HG03571 (cell line): ENCODE results near the gene AGPAT2.

Experiments used
- ATAC-seq: cut with Tn5 transposase; IDR thresholded peaks from one replicate; pipeline ENCODE4 v1.9.1; 2021; ENCODE audit not compliant: unreplicated experiment

AGPAT2 gene

DNA sequence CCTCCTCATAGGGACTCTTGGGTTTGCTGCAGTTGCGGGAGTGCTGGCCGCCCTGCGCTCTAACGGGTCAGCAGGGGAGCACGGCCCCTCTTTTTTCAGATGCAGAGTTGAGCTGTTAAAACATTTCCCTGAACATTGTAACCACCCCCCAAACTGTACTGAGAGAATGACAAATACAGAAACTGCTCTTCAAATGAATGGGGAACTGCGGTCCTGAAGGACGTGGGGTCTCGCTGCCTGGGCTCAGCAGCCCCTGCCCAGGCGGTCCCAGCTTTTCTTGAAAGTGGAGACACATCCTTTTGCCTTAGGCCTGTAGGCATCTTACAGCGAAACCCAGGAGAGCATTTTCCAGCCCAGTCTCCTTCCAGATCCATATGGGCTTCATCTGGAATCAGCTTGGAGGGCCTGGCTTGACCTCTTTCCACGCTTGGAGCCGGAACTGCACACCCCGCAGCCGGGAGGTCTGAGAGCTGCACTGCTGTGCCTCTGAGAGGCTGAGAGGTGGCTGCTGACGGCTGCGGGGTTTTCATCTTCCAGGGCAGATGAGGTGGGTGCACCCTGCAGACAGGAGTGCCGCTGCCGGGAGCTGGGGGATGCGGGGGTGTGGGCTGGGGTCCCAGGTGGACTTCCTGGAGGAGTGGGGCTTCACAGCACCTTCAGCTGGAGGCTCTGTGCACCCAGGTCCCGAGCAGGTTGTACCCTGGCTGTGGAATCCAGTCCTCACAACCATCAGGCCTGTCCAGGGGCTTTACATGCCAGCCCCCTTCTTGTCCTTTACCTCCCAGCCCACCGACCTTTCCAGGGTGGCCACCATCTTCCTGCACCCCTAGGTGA lies 1.2 kb upstream of the AGPAT2 start:
- ATAC-seq, result no peak

DNA sequence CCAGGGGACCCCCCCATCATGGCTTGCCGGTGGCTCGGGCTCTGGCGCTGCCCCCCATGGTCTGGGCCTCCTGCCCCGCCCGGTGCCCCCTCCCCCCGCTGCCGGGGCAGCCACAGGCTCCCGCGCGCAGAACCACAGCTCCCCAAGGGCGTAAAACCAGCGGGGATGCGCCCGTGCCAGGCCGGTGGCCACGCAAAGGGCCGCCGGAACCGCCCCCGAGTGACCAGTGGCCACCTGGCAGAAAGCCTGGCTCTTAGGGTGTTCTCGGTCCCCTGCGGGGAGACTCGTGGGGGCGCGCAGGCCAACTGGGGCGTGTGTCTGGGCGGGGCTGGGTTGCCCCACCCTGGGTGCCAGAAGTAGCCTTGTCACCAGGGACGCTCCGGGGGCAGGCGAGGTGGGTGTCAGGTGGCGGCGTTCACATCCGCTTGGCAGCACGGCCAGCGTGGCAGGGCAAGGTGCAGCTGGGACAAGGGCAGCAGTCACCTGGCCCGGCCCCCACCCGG lies 515 bp upstream of the AGPAT2 start:
- ATAC-seq, result no peak

DNA sequence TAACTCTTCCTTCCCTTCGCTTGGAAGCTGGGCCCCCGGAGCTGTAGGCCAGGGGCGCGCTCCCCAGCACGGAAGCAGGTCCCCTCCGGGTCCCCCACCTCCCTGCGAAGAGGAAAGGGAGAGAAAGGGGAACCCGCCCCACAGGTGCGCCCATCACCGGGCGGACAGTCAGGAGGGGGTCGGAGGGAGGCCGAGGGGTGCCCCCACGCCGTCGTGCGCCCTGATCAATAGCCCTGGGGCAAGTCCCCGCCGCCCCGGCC lies 793 bp downstream of the AGPAT2 start:
- ATAC-seq, result no peak

- ATAC-seq, result no peak
Observed at GRCh38 chr9:136685790-136686533, 1.3 kb downstream of the AGPAT2 start.

DNA sequence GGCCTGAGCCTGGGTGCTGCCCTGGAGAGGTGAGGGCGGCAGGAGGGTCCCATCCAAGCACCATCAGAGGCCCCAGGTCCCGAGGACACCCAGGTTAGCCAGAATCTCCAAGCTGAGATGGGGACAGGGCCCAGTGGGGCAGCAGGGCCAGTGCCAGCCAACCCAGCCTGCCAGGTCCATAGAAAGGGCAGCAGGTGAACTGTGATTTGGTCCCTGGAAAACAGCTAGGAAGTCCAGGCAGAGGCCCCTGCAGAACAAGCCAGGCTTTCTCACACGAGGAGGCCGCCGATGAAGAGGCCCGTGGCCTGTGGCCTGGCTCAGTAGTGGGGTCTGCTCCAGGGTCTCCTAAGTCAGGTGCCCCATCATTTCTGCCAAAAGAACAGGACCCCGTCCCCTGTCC lies 2.0 kb downstream of the AGPAT2 start:
- ATAC-seq, result no peak

DNA sequence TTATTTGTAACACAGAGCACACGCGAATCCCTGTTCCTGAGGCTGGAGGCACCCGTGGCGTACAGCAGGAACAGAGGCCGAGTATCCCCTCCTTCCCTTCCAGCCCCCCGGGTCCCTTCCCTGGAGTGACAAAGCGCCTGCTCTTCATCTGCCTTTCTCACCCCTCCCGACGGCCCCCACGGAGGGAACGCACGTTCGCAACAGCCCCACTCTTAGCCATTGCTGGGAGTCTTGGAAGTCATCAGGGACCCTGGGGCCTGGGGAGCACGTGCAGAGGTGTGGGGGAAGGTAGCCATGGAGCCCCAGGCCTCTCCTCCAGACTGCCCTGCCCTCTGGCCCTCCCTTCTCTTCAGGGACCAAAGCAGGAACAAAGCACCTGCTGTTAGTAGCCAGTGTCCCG lies 2.5 kb downstream of the AGPAT2 start:
- ATAC-seq, result no peak

- no peak for ATAC-seq
Observed at GRCh38 chr9:136684339-136684738, 2.9 kb downstream of the AGPAT2 start.

GRCh38 chr9:136683755-136684154 lies 3.5 kb downstream of the AGPAT2 start:
- ATAC-seq, result no peak

- ATAC-seq, result no peak
Observed at GRCh38 chr9:136683173-136683745, 4.0 kb downstream of the AGPAT2 start.

DNA sequence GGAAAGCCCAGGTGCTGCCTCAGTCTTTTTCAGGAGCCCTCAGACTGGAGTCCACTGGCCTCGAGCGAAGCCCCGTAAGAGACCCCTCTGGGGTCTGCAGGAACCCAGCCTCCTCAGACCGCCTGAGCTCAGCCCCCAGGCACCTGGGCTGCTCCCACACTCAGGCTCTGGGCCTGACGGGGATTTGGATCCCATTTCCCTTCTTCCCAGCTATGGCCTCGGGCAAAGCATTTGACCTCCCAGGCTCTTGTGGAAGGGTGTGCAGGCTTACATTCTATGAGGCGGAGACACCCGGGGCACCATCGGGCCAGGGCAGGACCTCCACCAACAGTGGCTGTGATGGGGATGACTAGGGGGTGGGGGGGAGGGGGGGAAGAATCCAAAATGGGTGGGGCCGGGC lies 4.5 kb downstream of the AGPAT2 start:
- ATAC-seq, result no peak

DNA sequence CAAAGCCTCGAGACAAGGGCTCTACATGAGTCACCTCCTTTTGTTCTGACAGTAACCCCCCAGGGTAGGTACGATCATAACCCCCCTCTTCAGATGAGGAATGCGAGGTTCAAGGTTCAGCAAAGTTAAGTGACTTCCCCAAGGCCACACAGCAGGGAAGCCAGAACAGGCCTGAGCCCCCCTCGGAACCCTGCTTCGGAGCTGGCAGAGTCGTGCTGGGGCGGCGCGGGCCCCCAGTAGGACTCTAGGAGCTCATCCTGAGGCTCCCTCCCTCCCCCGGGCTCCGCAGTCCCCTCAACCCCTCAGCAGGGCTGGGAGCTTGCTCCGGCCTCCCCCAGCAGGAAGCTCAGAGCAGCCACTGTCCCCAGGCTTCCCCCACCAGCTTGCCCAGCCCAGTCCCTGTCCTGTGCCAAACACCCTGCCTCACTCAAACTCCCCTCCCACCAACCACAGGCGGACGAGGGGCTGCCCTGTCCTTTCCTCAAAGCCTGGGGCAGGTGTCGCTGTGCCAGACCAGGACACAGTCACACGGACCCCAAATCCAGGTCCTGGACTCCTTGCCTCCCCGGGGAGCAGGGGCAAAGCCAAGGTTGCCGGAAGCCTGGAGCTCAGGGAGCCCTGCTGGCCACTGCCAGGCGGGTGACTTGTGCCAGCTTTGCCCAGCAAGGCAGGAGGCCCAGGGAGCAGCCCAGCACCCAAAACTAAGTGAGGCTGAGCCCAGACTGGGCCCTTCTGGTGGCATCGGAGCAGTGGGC lies 5.1 kb downstream of the AGPAT2 start:
- no peak for ATAC-seq

DNA sequence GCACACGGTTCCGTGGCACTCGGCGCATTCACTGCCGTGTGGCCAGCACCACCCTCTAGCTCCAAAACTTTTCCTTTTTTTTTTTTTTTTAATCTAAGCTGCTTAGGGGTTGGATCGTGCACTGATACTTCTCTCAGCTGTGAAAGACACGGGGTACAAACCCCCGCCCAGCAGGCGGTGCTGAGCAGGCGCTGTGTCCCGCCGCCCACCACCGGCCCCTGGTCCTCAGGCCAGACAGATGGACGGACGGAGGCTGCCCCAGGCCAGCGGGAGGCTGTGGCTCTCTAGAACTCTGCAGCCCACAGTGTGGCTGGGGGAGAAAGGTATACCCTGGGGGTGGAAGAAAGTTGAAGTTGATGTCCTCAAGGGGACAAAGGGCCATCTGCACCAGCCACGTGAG lies 6.2 kb downstream of the AGPAT2 start:
- ATAC-seq, result no peak

- ATAC-seq, result no peak
Observed at GRCh38 chr9:136679431-136679941, 7.8 kb downstream of the AGPAT2 start.

GRCh38 chr9:136678624-136679023 lies 8.6 kb downstream of the AGPAT2 start:
- ATAC-seq, result no peak

DNA sequence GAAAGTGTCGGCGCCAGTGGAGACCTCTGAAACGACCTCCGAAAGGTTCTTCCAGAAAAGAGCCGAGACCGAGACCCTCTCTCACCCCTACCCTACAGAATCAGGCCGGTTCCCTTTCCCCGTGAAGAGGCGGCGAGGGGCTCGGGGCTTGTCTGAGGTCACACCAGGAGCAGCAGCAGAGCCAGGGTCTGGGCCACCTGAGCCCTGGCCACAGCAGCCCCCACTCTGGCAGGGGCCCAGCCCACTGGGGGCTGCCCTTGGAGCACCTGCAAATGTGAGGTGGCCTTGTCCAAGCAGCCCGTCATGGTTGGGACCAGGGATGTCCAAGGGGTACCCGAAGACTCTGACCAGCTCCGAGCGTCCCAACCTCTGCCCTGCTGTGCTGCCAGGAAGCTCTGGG lies 9.2 kb downstream of the AGPAT2 start:
- ATAC-seq, result no peak

DNA sequence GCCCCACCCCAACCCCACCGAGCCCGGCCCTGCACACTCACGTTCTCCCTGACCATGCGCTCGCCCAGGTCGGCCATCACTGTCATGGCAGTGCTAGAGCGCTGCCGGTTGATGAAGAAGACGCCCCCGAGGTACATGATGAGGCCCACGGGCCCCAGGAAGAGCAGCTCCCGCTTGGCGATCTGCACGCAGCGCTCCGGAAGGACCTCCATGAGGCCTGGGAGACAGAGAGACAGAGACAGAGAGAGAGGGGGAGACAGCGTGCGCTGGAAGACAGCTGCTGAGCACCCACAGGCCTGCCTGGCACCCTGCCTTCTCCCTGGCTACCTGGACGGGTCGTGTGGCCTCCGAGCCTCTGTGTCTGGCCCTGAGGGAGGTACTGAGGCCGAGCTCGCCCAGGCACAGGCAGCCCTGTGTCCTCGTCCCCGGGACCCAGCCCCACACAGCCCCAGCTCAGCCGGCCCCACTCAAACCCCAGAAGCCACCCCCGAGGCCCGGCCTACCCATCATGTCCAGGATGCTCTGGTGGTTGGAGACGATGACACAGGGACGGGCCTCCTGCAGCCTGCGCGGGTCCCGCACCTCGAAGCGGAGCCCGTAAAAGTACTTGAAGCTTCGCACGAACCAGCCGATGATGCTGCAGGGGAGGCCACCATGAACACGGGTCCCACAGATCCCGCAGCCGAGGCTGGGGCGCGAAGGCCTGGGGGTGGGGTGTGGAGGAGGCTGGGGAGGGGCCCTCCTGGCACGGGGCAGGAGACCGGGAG lies 10.2 kb downstream of the AGPAT2 start:
- no peak for ATAC-seq

DNA sequence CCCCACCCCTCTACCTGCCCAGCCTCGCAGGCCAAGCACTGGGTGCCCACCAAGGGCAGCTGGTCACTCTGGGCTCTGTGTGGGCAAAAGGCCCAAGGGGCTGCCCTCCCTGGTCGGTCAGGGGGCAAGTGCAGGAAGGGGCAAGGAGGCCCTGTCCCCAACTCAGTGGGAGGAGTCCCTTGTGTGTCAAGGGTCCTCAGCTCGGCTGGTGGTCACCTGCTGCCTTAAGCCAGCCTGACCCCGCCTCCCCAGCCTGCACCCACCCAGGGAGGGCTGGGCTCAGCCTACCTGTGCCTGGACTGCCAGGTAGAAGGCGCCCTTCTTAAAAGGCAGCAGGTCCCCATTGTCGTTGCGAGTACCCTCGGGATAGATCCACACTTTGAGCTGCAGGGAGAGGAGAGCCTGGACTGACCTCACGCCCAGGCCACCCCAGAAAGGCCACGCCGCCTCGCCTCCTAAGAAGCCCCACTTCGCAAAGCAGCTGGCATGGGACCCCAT lies 10.9 kb downstream of the AGPAT2 start:
- no peak for ATAC-seq

DNA sequence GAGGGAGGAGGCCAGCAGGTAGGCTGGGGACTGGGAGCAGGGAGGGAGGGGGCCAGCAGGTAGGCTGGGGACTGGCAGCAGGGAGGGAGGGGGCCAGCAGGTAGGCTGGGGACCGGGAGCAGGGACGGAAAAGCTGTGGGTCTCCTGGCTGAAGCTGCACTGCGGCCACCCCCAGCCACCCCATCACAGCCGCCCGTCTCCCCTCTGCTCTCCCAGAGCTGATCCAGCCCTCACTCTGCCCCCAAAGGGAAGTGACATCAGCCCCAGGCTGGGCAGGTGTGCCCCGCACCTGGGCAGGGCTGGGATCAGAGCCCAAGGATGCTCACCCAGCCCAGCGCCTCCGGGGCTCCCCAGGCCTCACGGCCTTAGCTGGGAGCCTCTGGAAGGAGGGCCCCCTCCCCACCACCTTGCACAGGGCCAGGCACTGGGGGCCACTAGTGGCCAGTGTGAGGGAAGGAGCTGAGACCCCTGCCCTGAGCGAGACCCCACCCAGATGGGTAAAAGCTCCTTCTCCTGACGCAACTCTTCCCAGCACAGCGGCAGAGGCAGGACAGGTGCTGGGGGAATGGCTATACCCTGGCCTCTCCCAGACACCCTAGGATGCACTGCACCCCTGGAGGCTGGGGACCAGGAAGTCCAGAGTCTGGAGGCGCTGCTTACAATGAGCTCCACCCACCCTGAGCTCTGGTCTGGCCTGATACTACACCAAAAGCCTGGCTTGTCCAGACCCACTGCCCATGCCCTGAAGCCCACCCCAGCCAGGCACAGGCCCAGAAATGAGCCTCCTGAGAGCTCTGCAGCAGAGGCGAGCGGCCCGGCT lies 11.6 kb downstream of the AGPAT2 start:
- ATAC-seq, result no peak

GRCh38 chr9:136674786-136675349 lies 12.4 kb downstream of the AGPAT2 start:
- no peak for ATAC-seq
